ENCODE results near the gene KRT9.
"Not testable (repeated sequence)": the region's sequence is repeated elsewhere in the genome, so short reads cannot be mapped to it uniquely, and the experiment has no call there.

Gene KRT9

DNA sequence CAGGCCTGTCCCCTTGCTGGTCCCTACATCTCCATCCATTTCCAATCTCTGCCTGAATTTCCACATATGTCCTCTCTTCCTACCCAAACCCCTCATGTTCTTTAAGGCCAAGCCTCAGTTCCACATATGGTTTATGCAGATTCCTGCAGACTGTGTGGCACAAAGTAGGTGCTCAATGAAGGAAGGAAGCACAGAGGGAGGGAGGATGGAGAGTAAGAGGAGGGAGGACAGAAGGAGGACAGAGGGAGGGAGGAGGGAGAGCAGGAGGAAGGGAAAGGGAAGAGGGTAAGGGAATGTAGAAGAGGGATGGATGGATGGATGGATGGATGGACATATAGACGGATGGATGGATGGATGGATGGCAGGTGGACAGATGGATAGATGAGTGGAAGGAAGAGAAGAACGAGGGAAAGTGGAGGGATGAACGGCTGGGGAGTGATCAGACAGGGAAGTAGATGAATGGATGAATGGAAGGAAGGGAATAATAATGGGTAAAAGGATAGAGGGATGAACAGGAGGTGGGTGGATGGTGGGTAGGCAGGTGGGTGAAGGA is 22.6 kb upstream of the KRT9 start:
- no peaks in the 10 kb centered on the region for H3K27me3 ChIP-seq (ENCODE audit: control insufficient read depth, insufficient read depth, low read length)
- no peaks in the 10 kb centered on the region for H3K9me3 ChIP-seq (ENCODE audit: control insufficient read depth, insufficient read depth, low read length)
- no peak overlapping the region for H3K9ac ChIP-seq (ENCODE audit: low read depth, low read length)
- no peaks in the 10 kb centered on the region for H3K36me3 ChIP-seq (ENCODE audit: control insufficient read depth, insufficient read depth, low read length)
- H3K4me3 ChIP-seq (ENCODE audit: low read depth, low read length), result no peak overlapping the region
- no peaks in the 10 kb centered on the region for H3K4me1 ChIP-seq (ENCODE audit: control insufficient read depth, insufficient read depth, low read length)

DNA sequence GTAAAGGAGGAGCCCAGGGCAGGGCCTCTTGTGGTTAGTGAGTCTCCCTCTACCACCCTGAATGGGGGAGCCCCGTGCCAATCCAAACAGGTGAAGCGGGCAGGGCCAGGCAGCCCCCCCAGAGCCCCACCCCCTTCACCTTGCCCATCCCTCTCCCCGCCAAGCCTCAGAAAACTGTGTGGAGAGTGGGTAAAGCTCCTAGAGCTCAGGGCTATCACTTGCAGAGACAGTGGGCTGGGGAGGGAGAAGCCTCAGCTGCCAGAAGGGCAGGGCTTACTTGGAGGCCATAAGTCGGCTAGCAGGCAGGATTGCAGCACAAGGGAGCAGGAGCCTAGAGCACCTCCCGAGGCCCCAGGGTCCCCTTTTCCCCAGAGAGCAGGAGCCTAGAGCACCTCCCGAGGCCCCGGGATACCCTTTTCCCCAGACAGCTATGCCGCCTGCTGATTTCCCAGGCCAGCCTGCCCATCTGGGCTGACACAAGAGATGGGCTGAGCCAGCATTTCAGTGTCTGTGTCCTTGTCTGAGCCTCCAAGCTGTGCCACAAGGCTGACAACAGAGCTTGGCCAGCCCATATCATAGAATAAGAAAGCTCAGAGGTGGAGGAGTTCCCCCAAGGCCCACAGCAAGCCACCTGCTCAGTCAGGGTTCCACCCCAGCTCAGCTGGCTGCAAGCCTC is 21.6 kb upstream of the KRT9 start:
- no peaks in the 10 kb centered on the region for H3K4me1 ChIP-seq (ENCODE audit: control insufficient read depth, insufficient read depth, low read length)
- no peaks in the 10 kb centered on the region for H3K36me3 ChIP-seq (ENCODE audit: control insufficient read depth, insufficient read depth, low read length)
- H3K9me3 ChIP-seq (ENCODE audit: control insufficient read depth, insufficient read depth, low read length), result no peaks in the 10 kb centered on the region
- H3K9ac ChIP-seq (ENCODE audit: low read depth, low read length), result no peak overlapping the region
- no peak overlapping the region for H3K4me3 ChIP-seq (ENCODE audit: low read depth, low read length)
- H3K27me3 ChIP-seq (ENCODE audit: control insufficient read depth, insufficient read depth, low read length), result no peaks in the 10 kb centered on the region

DNA sequence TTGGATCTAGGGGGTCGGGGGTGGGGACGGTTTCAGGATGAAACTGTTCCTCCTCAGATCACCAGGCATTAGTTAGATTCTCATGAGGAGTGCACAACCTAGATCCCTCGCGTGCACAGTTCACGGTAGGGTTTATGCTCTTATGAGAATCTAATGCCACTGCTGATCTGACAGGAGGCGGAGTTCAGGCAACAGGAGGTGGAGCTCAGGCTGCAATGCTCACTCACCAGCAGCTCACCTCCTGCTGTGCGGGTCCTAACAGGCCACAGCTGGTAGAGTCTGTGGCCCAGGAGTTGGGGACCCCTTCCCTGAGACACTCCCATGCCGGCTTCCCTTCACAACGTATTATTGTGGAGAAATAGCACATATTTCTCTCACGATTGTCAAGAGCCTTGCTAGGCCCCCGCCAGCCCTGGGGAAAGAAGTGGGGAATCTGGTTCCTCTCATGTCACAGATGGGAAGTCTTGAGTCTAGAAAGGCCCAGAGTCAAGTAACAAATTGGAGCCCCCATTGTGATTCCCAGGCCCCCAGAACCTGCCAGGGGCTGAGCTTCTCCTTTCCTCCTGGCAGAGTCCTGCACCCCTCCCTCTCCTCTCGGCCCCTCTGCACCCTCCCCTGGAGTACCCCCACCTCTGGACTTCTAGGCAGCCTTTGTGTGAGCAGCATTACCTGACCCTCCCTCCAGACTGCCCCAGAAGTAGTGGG is 20.9 kb upstream of the KRT9 start:
- Histone ChIP-seq H3K9ac (ENCODE audit: low read depth, low read length) (no peak overlapping the region), H3K36me3 (ENCODE audit: control insufficient read depth, insufficient read depth, low read length) (no peaks in the 10 kb centered on the region), H3K4me3 (ENCODE audit: low read depth, low read length) (no peak overlapping the region), H3K27me3 (ENCODE audit: control insufficient read depth, insufficient read depth, low read length) (no peaks in the 10 kb centered on the region), H3K4me1 (ENCODE audit: control insufficient read depth, insufficient read depth, low read length) (no peaks in the 10 kb centered on the region), H3K9me3 (ENCODE audit: control insufficient read depth, insufficient read depth, low read length) (no peaks in the 10 kb centered on the region)

DNA sequence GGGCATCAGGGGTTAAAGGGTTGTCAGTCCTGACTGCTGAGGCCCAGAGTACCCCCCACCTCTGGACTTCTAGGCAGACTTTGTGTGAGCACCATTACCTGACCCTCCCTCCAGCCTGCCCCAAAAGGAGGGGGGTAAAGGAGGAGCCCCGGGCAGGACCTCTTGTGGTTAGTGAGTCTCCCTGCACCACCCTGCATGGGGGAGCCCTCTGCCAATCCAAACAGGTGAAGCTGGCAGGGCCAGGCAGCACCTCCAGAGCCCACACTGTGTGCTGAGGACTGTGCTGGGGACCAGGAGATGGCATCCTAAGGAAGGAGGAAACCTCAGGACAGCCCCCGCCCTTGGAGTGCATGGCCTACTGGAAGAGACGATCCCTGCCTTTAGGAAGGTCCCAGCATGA is 17.4 kb upstream of the KRT9 start:
- Histone ChIP-seq H3K4me1 (ENCODE audit: control insufficient read depth, insufficient read depth, low read length) (no peaks in the 10 kb centered on the region), H3K36me3 (ENCODE audit: control insufficient read depth, insufficient read depth, low read length) (no peaks in the 10 kb centered on the region), H3K9me3 (ENCODE audit: control insufficient read depth, insufficient read depth, low read length) (no peaks in the 10 kb centered on the region), H3K4me3 (ENCODE audit: low read depth, low read length) (no peak overlapping the region), H3K9ac (ENCODE audit: low read depth, low read length) (no peak overlapping the region), H3K27me3 (ENCODE audit: control insufficient read depth, insufficient read depth, low read length) (no peaks in the 10 kb centered on the region)

DNA sequence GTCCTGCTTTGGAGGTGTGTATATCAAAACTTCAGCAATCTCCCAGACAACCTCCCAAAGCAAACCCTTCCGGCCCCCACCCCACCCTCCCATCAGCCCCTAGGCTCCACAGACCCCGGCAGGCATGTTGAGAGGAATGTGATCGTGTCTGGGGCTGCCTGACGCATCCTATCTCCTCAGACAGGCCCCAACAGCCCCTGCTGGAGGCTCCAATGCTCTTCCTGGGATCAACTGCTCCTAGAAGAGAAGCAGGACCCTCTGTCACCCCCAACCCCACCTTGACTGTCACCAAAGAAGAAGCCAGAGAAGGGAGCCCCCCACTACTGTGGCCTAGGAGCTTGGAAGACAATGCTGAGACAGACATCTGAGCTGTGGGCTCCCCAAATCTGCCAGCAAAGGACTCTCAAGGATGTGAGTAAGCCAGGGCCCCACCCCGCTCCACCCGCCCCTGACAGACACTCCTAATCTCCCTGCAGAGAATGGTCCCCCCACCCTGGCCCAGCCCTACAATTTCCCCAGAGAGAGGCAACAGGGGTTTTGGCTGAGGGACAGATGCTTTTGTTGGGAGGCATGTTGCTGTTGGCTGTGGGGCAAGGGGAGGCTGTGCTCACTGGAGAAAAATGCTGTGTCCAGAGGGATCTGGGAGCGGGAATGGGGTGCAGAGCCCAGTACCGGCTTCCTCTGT is 16.4 kb upstream of the KRT9 start:
- H3K4me3 ChIP-seq (ENCODE audit: low read depth, low read length), result no peak overlapping the region

GRCh38 chr17:41586863-41587495 is 15.1 kb upstream of the KRT9 start, which contains the start of gene KRT14:
Gene KRT14 (minus strand): TSS chr17:41586895. CDS start chr17:41586834, 61 bp downstream.
- H3K9ac ChIP-seq (ENCODE audit: low read depth, low read length), result no peak within 1 kb of the TSS
- H3K27me3 ChIP-seq (ENCODE audit: control insufficient read depth, insufficient read depth, low read length), result no peaks in the 10 kb centered on the region
- no peaks in the 10 kb centered on the region for H3K9me3 ChIP-seq (ENCODE audit: control insufficient read depth, insufficient read depth, low read length)
- no peaks in the 10 kb centered on the region for H3K4me1 ChIP-seq (ENCODE audit: control insufficient read depth, insufficient read depth, low read length)
- H3K36me3 ChIP-seq (ENCODE audit: control insufficient read depth, insufficient read depth, low read length), result no peaks in the 10 kb centered on the region
- no peak within 1 kb of the TSS for H3K4me3 ChIP-seq (ENCODE audit: low read depth, low read length)

More for the DNA sequence above, 16.4 kb upstream of the KRT9 start:
- no peaks in the 10 kb centered on the region for H3K27me3 ChIP-seq (ENCODE audit: control insufficient read depth, insufficient read depth, low read length)
- no peak overlapping the region for H3K9ac ChIP-seq (ENCODE audit: low read depth, low read length)
- H3K9me3 ChIP-seq (ENCODE audit: control insufficient read depth, insufficient read depth, low read length), result no peaks in the 10 kb centered on the region
- no peaks in the 10 kb centered on the region for H3K4me1 ChIP-seq (ENCODE audit: control insufficient read depth, insufficient read depth, low read length)
- no peaks in the 10 kb centered on the region for H3K36me3 ChIP-seq (ENCODE audit: control insufficient read depth, insufficient read depth, low read length)

GRCh38 chr17:41585301-41586056 is 13.6 kb upstream of the KRT9 start:
- no peaks in the 10 kb centered on the region for H3K36me3 ChIP-seq (ENCODE audit: control insufficient read depth, insufficient read depth, low read length)
- no peak overlapping the region for H3K4me3 ChIP-seq (ENCODE audit: low read depth, low read length)
- no peak overlapping the region for H3K9ac ChIP-seq (ENCODE audit: low read depth, low read length)
- H3K4me1 ChIP-seq (ENCODE audit: control insufficient read depth, insufficient read depth, low read length), result no peaks in the 10 kb centered on the region
- H3K27me3 ChIP-seq (ENCODE audit: control insufficient read depth, insufficient read depth, low read length), result peaks cover 3% of the 10 kb centered on the region
- H3K9me3 ChIP-seq (ENCODE audit: control insufficient read depth, insufficient read depth, low read length), result no peaks in the 10 kb centered on the region

GRCh38 chr17:41584331-41584927 is 12.6 kb upstream of the KRT9 start:
- H3K4me1 ChIP-seq (ENCODE audit: control insufficient read depth, insufficient read depth, low read length); H3K36me3 ChIP-seq (ENCODE audit: control insufficient read depth, insufficient read depth, low read length); H3K4me3 ChIP-seq (ENCODE audit: low read depth, low read length); H3K9ac ChIP-seq (ENCODE audit: low read depth, low read length); H3K9me3 ChIP-seq (ENCODE audit: control insufficient read depth, insufficient read depth, low read length); H3K27me3 ChIP-seq (ENCODE audit: control insufficient read depth, insufficient read depth, low read length): not testable (repeated sequence)

DNA sequence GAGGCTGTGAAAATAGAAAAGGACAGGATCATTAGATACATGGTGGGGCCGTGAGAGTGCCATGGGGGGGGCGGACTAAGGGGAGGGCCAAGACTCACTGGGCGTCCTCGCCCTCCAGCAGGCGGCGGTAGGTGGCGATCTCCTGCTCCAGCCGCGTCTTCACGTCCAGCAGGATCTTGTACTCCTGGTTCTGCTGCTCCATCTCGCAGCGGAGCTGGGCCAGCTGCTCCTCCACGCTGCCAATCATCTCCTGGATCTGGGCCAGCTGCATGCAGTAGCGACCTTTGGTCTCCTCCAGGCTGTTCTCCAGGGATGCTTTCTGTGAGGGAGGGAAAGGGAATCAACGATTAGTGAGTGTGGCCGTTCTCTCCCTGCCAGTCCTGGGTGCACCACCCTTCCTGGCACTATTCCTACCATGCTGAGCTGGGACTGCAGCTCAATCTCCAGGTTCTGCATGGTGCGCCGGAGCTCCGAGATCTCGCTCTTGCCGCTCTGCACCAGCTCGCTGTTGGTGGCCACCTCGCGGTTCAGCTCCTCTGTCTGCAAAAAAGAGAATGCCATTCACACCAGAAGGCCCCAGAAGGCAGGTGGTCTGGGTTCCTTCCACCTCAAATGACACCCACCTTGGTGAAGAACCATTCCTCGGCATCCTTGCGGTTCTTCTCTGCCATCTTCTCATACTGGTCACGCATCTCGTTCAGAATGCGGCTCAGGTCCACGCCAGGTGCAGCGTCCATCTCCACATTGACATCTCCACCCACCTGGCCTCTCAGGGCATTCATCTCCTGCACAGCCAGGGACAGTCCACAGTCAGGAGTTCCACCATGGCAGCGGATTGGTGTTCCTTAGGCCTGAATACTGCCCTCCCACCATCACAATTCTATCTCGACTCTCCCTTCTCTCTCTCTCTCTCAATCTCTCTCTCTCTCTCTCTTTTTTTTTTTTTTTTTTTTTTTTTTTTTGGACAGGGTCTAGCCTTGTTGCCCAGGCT is 11.6 kb upstream of the KRT9 start:
- H3K4me1 ChIP-seq (ENCODE audit: control insufficient read depth, insufficient read depth, low read length), result peaks cover 3% of the 10 kb centered on the region
- H3K9me3 ChIP-seq (ENCODE audit: control insufficient read depth, insufficient read depth, low read length), result no peaks in the 10 kb centered on the region
- peaks cover 10% of the 10 kb centered on the region for H3K27me3 ChIP-seq (ENCODE audit: control insufficient read depth, insufficient read depth, low read length)
- H3K9ac ChIP-seq (ENCODE audit: low read depth, low read length), result no peak overlapping the region
- H3K36me3 ChIP-seq (ENCODE audit: control insufficient read depth, insufficient read depth, low read length), result no peaks in the 10 kb centered on the region
- H3K4me3 ChIP-seq (ENCODE audit: low read depth, low read length), result no peak overlapping the region
